ENCODE measurements around the gene SMIM36.

GRCh38 chr17:55480631-55481315, 30.5 kb downstream of the SMIM36 start:
- TF ChIP-seq CTCF (IDR thresholded peaks at IDR 0.05) (no peak), POLR2AphosphoS5 (IDR thresholded peaks at IDR 0.05) (no peak)
